ENCODE measurements around the gene GTF2E1. TPM values are rescaled to one million over a fixed set of nuclear protein-coding genes. Genes with fewer than 3 reads are reported as not detected.

GTF2E1 gene
- total RNA-seq, 1 experiment from 2014 or later, result 21.5 TPM

- Histone ChIP-seq H3K27ac (ENCODE audit: low read depth, low read length) (no peak overlapping the region), H3K9me3 (ENCODE audit: control insufficient read depth in 1 of 2, insufficient read depth in 1 of 2, low read depth in 1 of 2, low read length in 2 of 2) (no peaks in the 10 kb centered on the region), H3K79me2 (ENCODE audit: insufficient read depth, low read length) (peaks cover 82% of the 10 kb centered on the region), H3K9ac (ENCODE audit: low read length) (no peak overlapping the region), H3K4me2 (ENCODE audit: low read length) (no peak overlapping the region), H3K4me3 (replicated peaks in 1 of 2; ENCODE audit: low read depth in 1 of 2, low read length in 2 of 2) (no peak overlapping the region), H3K27me3 (ENCODE audit: insufficient read depth, low read length) (no peaks in the 10 kb centered on the region), H3K9me2 (ENCODE audit: insufficient read depth) (no peaks in the 10 kb centered on the region), H3K36me3 (ENCODE audit: control insufficient read depth in 1 of 2, insufficient read depth in 2 of 2, low read length in 2 of 2) (no peaks in the 10 kb centered on the region), H4K20me1 (ENCODE audit: insufficient read depth) (no peaks in the 10 kb centered on the region), H3K4me1 (ENCODE audit: control insufficient read depth in 1 of 2, insufficient read depth in 2 of 2, low read length in 2 of 2) (no peaks in the 10 kb centered on the region), H2AFZ (ENCODE audit: low read depth, low read length, poor library complexity, severe bottlenecking) (no peak overlapping the region)
- TF ChIP-seq TCF7L2 (IDR thresholded peaks at IDR 0.05; ENCODE audit: borderline replicate concordance, extremely low read depth, insufficient read depth, insufficient read length), result no peak
- TF ChIP-seq POLR2AphosphoS5 (IDR thresholded peaks at IDR 0.05; ENCODE audit: low read depth, low read length), result no peak
- no peak for TF ChIP-seq JUND (IDR thresholded peaks at IDR 0.05)
- TF ChIP-seq EGR1 (IDR thresholded peaks at IDR 0.05; ENCODE audit: low read depth), result no peak
- no peak for TF ChIP-seq SRF (IDR thresholded peaks at IDR 0.05; ENCODE audit: low read depth)
- no peak for TF ChIP-seq CEBPB (IDR thresholded peaks at IDR 0.05; ENCODE audit: low read depth)
- no peak for TF ChIP-seq CBX3 (IDR thresholded peaks at IDR 0.05; ENCODE audit: low read depth)
- TF ChIP-seq EZH2phosphoT487 (IDR thresholded peaks at IDR 0.05; ENCODE audit: borderline replicate concordance), result no peak
- TF ChIP-seq ZNF274 (IDR thresholded peaks at IDR 0.05; ENCODE audit: low read depth, low read length), result no peak
- no peak for TF ChIP-seq ELF1 (IDR thresholded peaks at IDR 0.05; ENCODE audit: borderline replicate concordance, low read depth)
- TF ChIP-seq ZFX (IDR thresholded peaks at IDR 0.05), result no peak
- BruUV-seq (replicated peaks), result no TSS peak
- no peak for ATAC-seq
- ChIA-PET CTCF (no interaction called here), POLR2A (no interaction called here), RAD21 (ENCODE audit: low non-redundant PET in 1 of 2, low total read pairs in 2 of 2, uncharacterized antibody in 2 of 2, unreplicated experiment in 2 of 2) (no interaction called here)
- intact Hi-C loops (cut with micrococcal nuclease), result no loop called here
- DNase-seq (ENCODE audit: low read depth, low spot score), result no peak
Observed at GRCh38 chr3:120766576-120766975, 24.0 kb downstream of the GTF2E1 start.

GRCh38 chr3:120767106-120767505 lies 24.6 kb downstream of the GTF2E1 start:
- Histone ChIP-seq H3K4me2 (ENCODE audit: low read length) (no peak overlapping the region), H3K4me1 (ENCODE audit: control insufficient read depth in 1 of 2, insufficient read depth in 2 of 2, low read length in 2 of 2) (no peaks in the 10 kb centered on the region), H4K20me1 (ENCODE audit: insufficient read depth) (no peaks in the 10 kb centered on the region), H3K9ac (ENCODE audit: low read length) (no peak overlapping the region), H3K27ac (ENCODE audit: low read depth, low read length) (no peak overlapping the region), H3K79me2 (ENCODE audit: insufficient read depth, low read length) (peaks cover 78% of the 10 kb centered on the region), H3K9me3 (ENCODE audit: control insufficient read depth in 1 of 2, insufficient read depth in 1 of 2, low read depth in 1 of 2, low read length in 2 of 2) (no peaks in the 10 kb centered on the region), H2AFZ (ENCODE audit: low read depth, low read length, poor library complexity, severe bottlenecking) (no peak overlapping the region), H3K4me3 (replicated peaks in 1 of 2; ENCODE audit: low read depth in 1 of 2, low read length in 2 of 2) (no peak overlapping the region), H3K27me3 (ENCODE audit: insufficient read depth, low read length) (no peaks in the 10 kb centered on the region), H3K9me2 (ENCODE audit: insufficient read depth) (no peaks in the 10 kb centered on the region), H3K36me3 (ENCODE audit: control insufficient read depth in 1 of 2, insufficient read depth in 2 of 2, low read length in 2 of 2) (no peaks in the 10 kb centered on the region)
- BruUV-seq (replicated peaks), result no TSS peak
- ATAC-seq (no peak), DNase-seq (ENCODE audit: low read depth, low spot score) (no peak)
- RAD21 ChIA-PET (ENCODE audit: low non-redundant PET in 1 of 2, low total read pairs in 2 of 2, uncharacterized antibody in 2 of 2, unreplicated experiment in 2 of 2), result no interaction called here
- intact Hi-C loops (cut with micrococcal nuclease), result no loop called here
- CTCF ChIA-PET, result no interaction called here
- TF ChIP-seq ZFX (IDR thresholded peaks at IDR 0.05) (no peak), ZNF274 (IDR thresholded peaks at IDR 0.05; ENCODE audit: low read depth, low read length) (no peak), CBX3 (IDR thresholded peaks at IDR 0.05; ENCODE audit: low read depth) (no peak), TCF7L2 (IDR thresholded peaks at IDR 0.05; ENCODE audit: borderline replicate concordance, extremely low read depth, insufficient read depth, insufficient read length) (no peak), POLR2AphosphoS5 (IDR thresholded peaks at IDR 0.05; ENCODE audit: low read depth, low read length) (no peak), EZH2 (IDR thresholded peaks at IDR 0.05) (no peak), CEBPB (IDR thresholded peaks at IDR 0.05; ENCODE audit: low read depth) (no peak), EZH2phosphoT487 (IDR thresholded peaks at IDR 0.05; ENCODE audit: borderline replicate concordance) (no peak), REST (IDR thresholded peaks at IDR 0.05; ENCODE audit: low read depth) (no peak), RAD21 (IDR thresholded peaks at IDR 0.05; ENCODE audit: low read depth) (no peak), EGR1 (IDR thresholded peaks at IDR 0.05; ENCODE audit: low read depth) (no peak), ELF1 (IDR thresholded peaks at IDR 0.05; ENCODE audit: borderline replicate concordance, low read depth) (no peak), FOSL1 (IDR thresholded peaks at IDR 0.05; ENCODE audit: low read depth) (no peak), JUND (IDR thresholded peaks at IDR 0.05) (no peak), SRF (IDR thresholded peaks at IDR 0.05; ENCODE audit: low read depth) (no peak)
- TF ChIP-seq, protein P1, sequence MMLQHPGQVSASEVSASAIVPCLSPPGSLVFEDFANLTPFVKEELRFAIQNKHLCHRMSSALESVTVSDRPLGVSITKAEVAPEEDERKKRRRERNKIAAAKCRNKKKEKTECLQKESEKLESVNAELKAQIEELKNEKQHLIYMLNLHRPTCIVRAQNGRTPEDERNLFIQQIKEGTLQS (IDR thresholded peaks at IDR 0.05), result no peak
- TF ChIP-seq, protein P2, sequence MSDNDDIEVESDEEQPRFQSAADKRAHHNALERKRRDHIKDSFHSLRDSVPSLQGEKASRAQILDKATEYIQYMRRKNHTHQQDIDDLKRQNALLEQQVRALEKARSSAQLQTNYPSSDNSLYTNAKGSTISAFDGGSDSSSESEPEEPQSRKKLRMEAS (IDR thresholded peaks at IDR 0.05), result no peak
- POLR2A ChIA-PET, result no interaction called here
